H9 (cell line): ENCODE measurements around the gene UBE2L6. TPM values are rescaled to one million over a fixed set of nuclear protein-coding genes. Genes with fewer than 3 reads are reported as not detected.

Experiments
- DNase-seq: peaks from one replicate; pipeline ENCODE4 v3.0.0-alpha.2; 2017
- H2AFZ ChIP-seq: one replicate; pipeline ENCODE4 v1.6.1; 2013; ENCODE audit warnings: mild to moderate bottlenecking, low read length, control low read depth, moderate library complexity
- H2AK5ac ChIP-seq: 2 replicates; pipeline ENCODE4 v1.6.1; 2013; ENCODE audit warnings: low read length, control low read depth, mixed read lengths; ENCODE audit not compliant: insufficient read length
- H2BK120ac ChIP-seq: one replicate; pipeline ENCODE4 v1.6.1; 2013; ENCODE audit warnings: low read depth, mild to moderate bottlenecking, low read length, control low read depth, inconsistent platforms; ENCODE audit not compliant: poor library complexity, severe bottlenecking
- H2BK12ac ChIP-seq: 2 replicates; pipeline ENCODE4 v1.6.1; 2013; ENCODE audit warnings: low read length, control low read depth, mixed read lengths, low read depth; ENCODE audit not compliant: insufficient read length
- H2BK15ac ChIP-seq: 2 replicates; pipeline ENCODE4 v1.6.1; 2013; ENCODE audit warnings: low read depth, low read length, control low read depth
- H2BK20ac ChIP-seq: one replicate; pipeline ENCODE4 v1.6.1; 2013; ENCODE audit warnings: low read depth, mild to moderate bottlenecking, low read length, control low read depth, inconsistent platforms; ENCODE audit not compliant: poor library complexity, severe bottlenecking
- H2BK5ac ChIP-seq: 2 replicates; pipeline ENCODE4 v1.6.1; 2013; ENCODE audit warnings: low read length, control low read depth, mixed read lengths; ENCODE audit not compliant: insufficient read length
- H3K14ac ChIP-seq: 2 replicates; pipeline ENCODE4 v1.6.1; 2013; ENCODE audit warnings: low read length, control low read depth; ENCODE audit not compliant: insufficient read depth
- H3K18ac ChIP-seq: 2 replicates; pipeline ENCODE4 v1.6.1; 2013; ENCODE audit warnings: low read depth, mild to moderate bottlenecking, mixed read lengths, low read length, control low read depth; ENCODE audit not compliant: insufficient read length
- H3K23ac ChIP-seq: 2 replicates; pipeline ENCODE4 v1.6.1; 2013; ENCODE audit warnings: low read length, control low read depth, mixed read lengths, low read depth; ENCODE audit not compliant: insufficient read length
- H3K23me2 ChIP-seq: 2 replicates; pipeline ENCODE4 v1.6.1; 2013; ENCODE audit warnings: low read depth, mild to moderate bottlenecking, mixed read lengths, low read length, control low read depth; ENCODE audit not compliant: insufficient read length, poor library complexity, severe bottlenecking
- H3K27ac ChIP-seq: 2 replicates; pipeline ENCODE4 v1.5.1; 2013; ENCODE audit warnings: low read length, control low read depth, mixed read lengths, low read depth; ENCODE audit not compliant: insufficient read length
- H3K27me3 ChIP-seq: 2 replicates; pipeline ENCODE4 v1.6.1; 2013; ENCODE audit warnings: low read length, control low read depth, inconsistent platforms; ENCODE audit not compliant: insufficient read depth
- H3K4ac ChIP-seq: 2 replicates; pipeline ENCODE4 v1.6.1; 2013; ENCODE audit warnings: low read depth, mild to moderate bottlenecking, control low read depth, inconsistent platforms, low read length, moderate library complexity
- H3K4me1 ChIP-seq: 2 replicates; pipeline ENCODE4 v1.6.1; 2013; ENCODE audit warnings: low read length, control low read depth, inconsistent platforms; ENCODE audit not compliant: insufficient read depth
- H3K4me2 ChIP-seq: 2 replicates; pipeline ENCODE4 v1.6.1; 2013; ENCODE audit warnings: low read length, control low read depth, mixed read lengths; ENCODE audit not compliant: insufficient read length, insufficient read depth
- H3K56ac ChIP-seq: 2 replicates; pipeline ENCODE4 v1.6.1; 2013; ENCODE audit warnings: low read depth, mild to moderate bottlenecking, mixed read lengths, low read length, control low read depth; ENCODE audit not compliant: insufficient read length
- H3K79me1 ChIP-seq: 2 replicates; pipeline ENCODE4 v1.6.1; 2013; ENCODE audit warnings: low read depth, mild to moderate bottlenecking, moderate library complexity, low read length, control low read depth, inconsistent platforms; ENCODE audit not compliant: insufficient read depth, poor library complexity, severe bottlenecking
- H3K79me2 ChIP-seq: 2 replicates; pipeline ENCODE4 v1.6.1; 2013; ENCODE audit warnings: low read length, control low read depth, inconsistent platforms; ENCODE audit not compliant: insufficient read depth
- H3K9ac ChIP-seq: 2 replicates; pipeline ENCODE4 v1.6.1; 2013; ENCODE audit warnings: low read length, control low read depth, mixed read lengths; ENCODE audit not compliant: insufficient read length; ENCODE audit errors: extremely low read depth
- H3K9me3 ChIP-seq: one replicate; pipeline ENCODE4 v1.6.1; 2013; ENCODE audit warnings: low read depth, low read length, inconsistent platforms; ENCODE audit not compliant: control insufficient read depth
- H3T11ph ChIP-seq: one replicate; pipeline ENCODE4 v1.6.1; 2013; ENCODE audit warnings: mild to moderate bottlenecking, low read length, control low read depth, inconsistent platforms
- H4K20me1 ChIP-seq: one replicate; pipeline ENCODE4 v1.6.1; 2013; ENCODE audit not compliant: control insufficient read depth, insufficient read length, insufficient read depth
- H4K5ac ChIP-seq: 2 replicates; pipeline ENCODE4 v1.6.1; 2013; ENCODE audit warnings: low read depth, mild to moderate bottlenecking, mixed read lengths, low read length, control low read depth; ENCODE audit not compliant: insufficient read length
- H4K8ac ChIP-seq: replicated peaks from 2 replicates; pipeline ENCODE4 v1.6.1; 2013; ENCODE audit warnings: low read length, control low read depth, mixed read lengths, low read depth; ENCODE audit not compliant: insufficient read length
- H4K91ac ChIP-seq: 2 replicates; pipeline ENCODE4 v1.6.1; 2013; ENCODE audit warnings: low read depth, mild to moderate bottlenecking, moderate library complexity, mixed read lengths, low read length, control low read depth; ENCODE audit not compliant: insufficient read length
- H3K27ac Mint-ChIP-seq, 3 experiments: 2 replicates in 2 of 3; 3 replicates in 1 of 3; pipeline ENCODE4 v1.8.0; 2020 to 2021; ENCODE audit warnings: mixed read lengths in 3 of 3, mild to moderate bottlenecking in 1 of 3, moderate library complexity in 1 of 3
- H3K27me3 Mint-ChIP-seq: 2 replicates; pipeline ENCODE4 v1.8.0; 2021; ENCODE audit warnings: low read depth, mild to moderate bottlenecking, moderate library complexity, mixed read lengths
- H3K36me3 Mint-ChIP-seq, 3 experiments: 2 replicates in 2 of 3; 3 replicates in 1 of 3; pipeline ENCODE4 v1.8.0; 2020 to 2021; ENCODE audit warnings: low read depth in 3 of 3, mixed read lengths in 3 of 3; ENCODE audit not compliant: insufficient read depth in 1 of 3
- H3K4me1 Mint-ChIP-seq, 2 experiments: 2 replicates each; pipeline ENCODE4 v1.8.0; 2020; ENCODE audit warnings: mixed read lengths in 2 of 2
- H3K4me3 Mint-ChIP-seq, 2 experiments: 2 replicates in 1 of 2; 3 replicates in 1 of 2; pipeline ENCODE4 v1.8.0; 2020 to 2021; ENCODE audit warnings: mild to moderate bottlenecking in 2 of 2, mixed read lengths in 2 of 2, moderate library complexity in 1 of 2
- H3K9me3 Mint-ChIP-seq, 2 experiments: 2 replicates in 1 of 2; 3 replicates in 1 of 2; pipeline ENCODE4 v1.8.0; 2020; ENCODE audit warnings: mild to moderate bottlenecking in 2 of 2, mixed read lengths in 2 of 2, moderate library complexity in 1 of 2
- WGBS: extraction: QIAGEN DNeasy Blood & Tissue Kit; methylation state at CpG from one replicate; pipeline ENCODE4 v1.1.7; 2013; ENCODE audit warnings: missing lambda C conversion rate, low lambda C conversion rate, mixed read lengths; ENCODE audit not compliant: insufficient read length; ENCODE audit errors: extremely low coverage; 5-methylcytosine and 5-hydroxymethylcytosine counted together
- total RNA-seq: library from RNA; stranded (reverse); gene quantifications from 2 replicates; pipeline ENCODE4 v1.2.1, GENCODE V29; 2021
- TF ChIP-seq, protein P1 (sequence below): fragments of 200-600 bp; sonication (generic); conservative IDR thresholded peaks from 3 replicates; pipeline ENCODE4 v1.8.0; 2021; ENCODE audit warnings: antibody characterized with exemption, mild to moderate bottlenecking

UBE2L6 gene
- total RNA-seq, 1 experiment from 2014 or later: 38.9 TPM

DNA sequence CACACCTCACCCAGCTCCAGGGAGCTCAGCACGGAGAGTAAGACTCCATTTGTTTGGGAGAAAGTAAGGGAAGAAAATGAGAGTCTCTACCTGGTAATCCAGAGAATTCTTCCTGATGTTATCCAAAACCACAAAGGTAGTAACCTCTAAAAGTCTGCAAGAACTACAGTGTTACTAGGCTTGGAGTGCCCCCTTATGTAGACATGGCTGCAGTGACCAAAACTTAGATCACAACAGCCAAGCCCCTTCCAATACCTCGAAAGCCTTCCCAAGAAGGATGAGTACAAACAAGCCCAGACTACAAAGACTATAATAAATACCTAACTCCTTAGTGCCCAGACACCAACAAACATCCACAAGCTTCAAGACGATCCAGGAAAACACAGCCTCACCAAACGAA is 4.9 kb downstream of the UBE2L6 start:
- H3K27ac ChIP-seq: no peak overlapping the region
- H3K27ac Mint-ChIP-seq: peak overlapping the region in 2 of 3 experiments; percentile 21 to 46; a peak in 3 of 7 replicates
- H3K27me3 Mint-ChIP-seq: peaks cover 13% of the 10 kb centered on the region
- H3K56ac ChIP-seq: no peak overlapping the region
- peaks cover 17 to 20% of the 10 kb centered on the region in 2 experiments for H3K4me1 Mint-ChIP-seq
- TF ChIP-seq, protein P1, sequence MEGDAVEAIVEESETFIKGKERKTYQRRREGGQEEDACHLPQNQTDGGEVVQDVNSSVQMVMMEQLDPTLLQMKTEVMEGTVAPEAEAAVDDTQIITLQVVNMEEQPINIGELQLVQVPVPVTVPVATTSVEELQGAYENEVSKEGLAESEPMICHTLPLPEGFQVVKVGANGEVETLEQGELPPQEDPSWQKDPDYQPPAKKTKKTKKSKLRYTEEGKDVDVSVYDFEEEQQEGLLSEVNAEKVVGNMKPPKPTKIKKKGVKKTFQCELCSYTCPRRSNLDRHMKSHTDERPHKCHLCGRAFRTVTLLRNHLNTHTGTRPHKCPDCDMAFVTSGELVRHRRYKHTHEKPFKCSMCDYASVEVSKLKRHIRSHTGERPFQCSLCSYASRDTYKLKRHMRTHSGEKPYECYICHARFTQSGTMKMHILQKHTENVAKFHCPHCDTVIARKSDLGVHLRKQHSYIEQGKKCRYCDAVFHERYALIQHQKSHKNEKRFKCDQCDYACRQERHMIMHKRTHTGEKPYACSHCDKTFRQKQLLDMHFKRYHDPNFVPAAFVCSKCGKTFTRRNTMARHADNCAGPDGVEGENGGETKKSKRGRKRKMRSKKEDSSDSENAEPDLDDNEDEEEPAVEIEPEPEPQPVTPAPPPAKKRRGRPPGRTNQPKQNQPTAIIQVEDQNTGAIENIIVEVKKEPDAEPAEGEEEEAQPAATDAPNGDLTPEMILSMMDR: peak; percentile 65
- H2BK15ac ChIP-seq: no peak overlapping the region
- H2BK20ac ChIP-seq: no peak overlapping the region
- H3K4me1 ChIP-seq: no peaks in the 10 kb centered on the region
- no peaks in the 10 kb centered on the region for H4K20me1 ChIP-seq
- peaks cover 7 to 12% (median 11%) of the 10 kb centered on the region in 3 experiments for H3K36me3 Mint-ChIP-seq
- H2BK12ac ChIP-seq: no peak overlapping the region
- H2BK5ac ChIP-seq: no peak overlapping the region
- no CpG with 5 or more reads among the region's 4 CpGs for WGBS
- H3K14ac ChIP-seq: no peak overlapping the region
- H3K79me1 ChIP-seq: no peaks in the 10 kb centered on the region
- no peak overlapping the region for H3K18ac ChIP-seq
- no peak overlapping the region for H4K91ac ChIP-seq
- no peak overlapping the region for H3K23ac ChIP-seq
- no peak overlapping the region for H2BK120ac ChIP-seq
- no peak overlapping the region for H2AFZ ChIP-seq
- H2AK5ac ChIP-seq: no peak overlapping the region
- peaks cover 5% of the 10 kb centered on the region for H3K23me2 ChIP-seq
- H3K79me2 ChIP-seq: no peaks in the 10 kb centered on the region
- no peak overlapping the region for H4K8ac ChIP-seq
- H3K4ac ChIP-seq: no peak overlapping the region
- H4K5ac ChIP-seq: no peak overlapping the region
- H3K4me3 Mint-ChIP-seq: no peak overlapping the region
- no peak for DNase-seq
- H3K9me3 ChIP-seq: no peaks in the 10 kb centered on the region
- no peak overlapping the region for H3T11ph ChIP-seq
- H3K27me3 ChIP-seq: no peaks in the 10 kb centered on the region
- H3K9ac ChIP-seq: no peak overlapping the region
- no peak overlapping the region for H3K4me2 ChIP-seq
- H3K9me3 Mint-ChIP-seq: no peaks in the 10 kb centered on the region
